Left forelimb (tissue), 1 donor: ENCODE data around the gene CHRNA5.
"Not testable (repeated sequence)": the region's sequence is repeated elsewhere in the genome, so short reads cannot be mapped to it uniquely, and the experiment has no call there.

Source experiments
- DNase-seq: peaks from one replicate; pipeline ENCODE4 v3.0.0-alpha.2; 2018; ENCODE audit warnings: low spot score

CHRNA5 gene

DNA sequence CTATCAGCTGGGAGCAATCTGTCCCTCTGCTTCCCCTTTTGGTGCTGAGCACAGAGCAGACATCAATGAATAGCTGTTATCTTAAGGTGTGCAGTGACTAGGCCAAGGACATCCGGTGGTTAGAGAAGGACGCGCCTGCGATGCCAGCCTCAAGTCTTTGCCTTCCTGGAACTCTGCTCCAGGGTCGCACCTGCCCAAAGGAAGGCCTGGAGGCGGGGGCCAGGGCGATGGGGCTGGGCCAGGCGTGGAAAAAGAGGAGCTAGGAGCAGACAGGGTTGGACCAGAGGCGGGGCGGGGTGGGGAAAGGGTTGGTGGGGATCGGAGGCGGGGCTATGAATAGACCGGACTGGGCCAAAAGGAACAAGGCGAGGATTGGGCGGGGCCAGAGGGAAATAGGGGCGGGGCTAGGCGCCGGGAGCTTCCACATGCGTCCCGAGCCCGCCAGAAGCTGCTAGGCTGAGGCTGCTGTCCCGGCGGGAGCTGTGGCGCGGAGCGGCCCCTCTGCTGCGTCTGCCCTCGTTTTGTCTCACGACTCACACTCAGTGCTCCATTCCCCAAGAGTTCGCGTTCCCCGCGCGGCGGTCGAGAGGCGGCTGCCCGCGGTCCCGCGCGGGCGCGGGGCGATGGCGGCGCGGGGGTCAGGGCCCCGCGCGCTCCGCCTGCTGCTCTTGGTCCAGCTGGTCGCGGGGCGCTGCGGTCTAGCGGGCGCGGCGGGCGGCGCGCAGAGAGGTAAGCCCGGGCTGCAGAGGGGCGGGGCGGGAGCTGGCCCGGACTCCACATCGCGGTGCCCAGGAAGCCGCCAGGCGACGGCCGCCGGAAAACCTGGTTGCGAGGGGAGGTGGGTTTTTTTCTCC, at the start of gene CHRNA5:
CHRNA5 (plus strand) TSS at position 424 of the 854 bp plus-strand sequence; CDS start at position 624, 200 bp downstream.
- peak; percentile 87 for DNase-seq

DNA sequence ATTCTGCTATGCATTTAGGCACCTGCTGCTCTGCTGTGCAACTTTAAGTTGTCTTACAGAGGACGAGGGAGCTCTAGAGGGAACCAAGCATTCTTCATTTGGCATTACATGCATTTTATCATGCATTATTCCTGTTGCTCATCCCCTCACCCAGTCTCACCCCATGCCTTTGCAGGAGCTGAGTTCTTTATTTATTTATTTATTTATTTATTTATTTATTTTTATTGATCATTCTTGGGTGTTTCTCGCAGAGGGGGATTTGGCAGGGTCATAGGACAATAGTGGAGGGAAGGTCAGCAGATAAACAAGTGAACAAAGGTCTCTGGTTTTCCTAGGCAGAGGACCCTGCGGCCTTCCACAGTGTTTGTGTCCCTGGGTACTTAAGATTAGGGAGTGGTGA, 45.3 kb upstream of the CHRNA5 start:
- DNase-seq, result not testable (repeated sequence)

DNA sequence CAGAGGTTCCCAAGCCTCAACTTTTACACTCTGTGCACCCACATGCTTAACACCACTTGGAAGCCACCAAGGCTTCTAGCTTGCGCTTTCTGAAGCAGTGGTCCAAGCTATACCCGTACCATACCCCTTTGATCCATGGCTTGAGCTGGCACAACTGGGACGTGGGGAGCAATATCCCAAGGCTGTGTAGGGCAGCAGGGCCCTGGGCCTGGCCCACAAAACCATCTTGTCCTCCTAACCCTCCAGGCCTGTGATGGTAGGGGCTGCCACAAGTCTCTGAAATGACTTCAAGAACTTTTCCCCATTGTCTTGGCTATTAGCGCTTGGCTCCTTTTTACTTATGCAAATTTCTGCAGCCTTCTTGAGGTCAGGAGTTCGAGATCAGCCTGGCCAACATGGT, 41.1 kb upstream of the CHRNA5 start:
- DNase-seq, result no peak

DNA sequence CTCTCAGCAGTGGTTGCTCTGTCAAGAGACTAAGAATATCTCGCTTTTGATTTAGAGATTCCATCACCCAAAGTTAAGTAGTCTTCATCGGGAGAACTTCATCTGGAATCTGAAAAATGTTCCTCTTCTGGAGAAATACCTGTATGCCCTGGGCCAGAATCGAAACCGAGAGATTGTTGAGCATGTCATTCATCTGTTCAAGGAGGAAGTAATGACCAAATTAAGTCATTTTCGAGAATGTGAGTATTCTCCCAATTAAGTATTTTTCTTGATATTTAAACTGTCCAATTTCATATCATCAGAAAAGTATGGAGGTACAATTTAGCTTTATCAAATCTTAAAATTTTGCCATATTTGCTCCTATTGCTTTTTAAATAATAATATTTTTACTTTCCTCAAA, 38.0 kb upstream of the CHRNA5 start:
- no peak for DNase-seq

DNA sequence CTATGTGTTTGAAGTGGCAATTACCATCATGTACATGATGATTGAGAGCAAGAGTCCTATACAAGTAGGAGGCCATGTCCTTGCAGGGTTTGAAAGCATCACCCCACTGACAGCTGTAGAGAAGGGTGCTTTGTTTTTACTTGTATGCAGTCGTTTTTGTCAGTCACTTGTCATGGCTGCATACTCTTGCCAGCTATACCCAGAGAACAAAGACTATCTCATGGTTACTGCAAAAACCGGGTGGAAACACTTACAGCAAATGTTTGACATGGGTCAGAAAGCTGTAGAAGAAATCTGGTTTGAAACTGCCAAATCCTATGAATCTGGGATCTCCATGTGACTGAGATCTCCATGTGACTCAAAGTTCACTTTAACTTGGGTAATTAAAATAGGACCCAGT, 32.0 kb upstream of the CHRNA5 start:
- no peak for DNase-seq

DNA sequence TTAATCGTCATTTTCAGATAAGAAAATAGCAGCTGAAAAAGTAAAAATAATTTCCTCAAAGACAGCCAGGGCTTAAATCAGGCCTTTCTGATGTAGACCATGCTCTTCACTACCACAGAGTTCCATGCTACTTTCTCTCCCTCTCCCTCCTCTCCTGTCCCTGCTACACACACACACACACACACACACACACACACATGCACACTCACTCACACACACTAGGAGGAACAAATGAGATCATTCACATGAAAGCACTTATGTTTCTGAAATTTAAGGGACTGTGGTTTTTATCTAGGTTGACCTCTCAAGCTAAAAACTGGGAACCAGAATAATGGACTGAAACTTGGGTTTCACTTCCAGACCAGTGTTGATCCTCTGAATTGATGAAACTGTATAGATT, 29.2 kb upstream of the CHRNA5 start:
- no peak for DNase-seq

GRCh38 chr15:78537266-78537905, 27.9 kb upstream of the CHRNA5 start:
- no peak for DNase-seq

GRCh38 chr15:78538358-78538757, 27.0 kb upstream of the CHRNA5 start:
- DNase-seq, result no peak

GRCh38 chr15:78539464-78540140, 25.7 kb upstream of the CHRNA5 start:
- not testable (repeated sequence) for DNase-seq

DNA sequence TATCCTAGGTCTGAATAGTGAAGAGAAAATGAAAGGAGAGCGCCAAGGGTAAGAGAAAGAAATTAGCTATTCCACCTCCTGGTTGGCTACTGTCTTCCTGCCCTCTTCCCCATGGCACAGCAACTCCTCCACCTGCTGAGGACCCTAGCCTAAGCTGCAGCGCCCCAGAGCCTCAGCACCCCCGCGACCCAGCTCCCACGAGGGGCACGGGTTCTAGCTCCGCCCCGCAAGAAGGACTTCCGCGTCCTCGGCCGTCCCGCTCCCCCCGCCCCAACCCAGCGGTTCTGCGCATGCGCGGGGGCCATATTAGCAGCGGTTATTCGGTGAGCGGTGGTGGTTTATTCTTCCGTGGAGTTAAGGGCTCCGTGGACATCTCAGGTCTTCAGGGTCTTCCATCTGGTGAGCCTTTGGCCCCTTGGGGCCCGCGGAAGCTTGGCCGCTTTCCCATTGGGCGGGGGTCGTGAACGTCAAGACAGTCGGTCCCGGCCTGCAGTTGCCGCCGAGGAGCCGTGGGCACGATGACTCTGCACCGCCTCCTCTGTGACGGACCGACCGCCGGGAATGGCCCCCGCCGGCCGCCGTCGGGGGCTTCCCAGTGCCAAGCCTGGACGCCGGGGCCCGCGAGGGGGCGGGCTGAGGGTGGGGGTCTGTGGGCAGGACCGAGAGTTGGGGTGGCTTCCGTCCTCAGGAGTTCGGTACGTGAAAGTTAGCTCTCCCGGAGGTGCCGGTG, 25.0 kb upstream of the CHRNA5 start, which contains the start of gene PSMA4:
PSMA4 (plus strand) TSS at position 304 of the 730 bp plus-strand sequence. CDS start 1,484 bp downstream, outside the sequence.
- DNase-seq, result peak; percentile 97

- DNase-seq, result no peak
These were observed 24.2 kb upstream of the CHRNA5 start for GRCh38 chr15:78540871-78541743.

GRCh38 chr15:78541744-78542034, 23.6 kb upstream of the CHRNA5 start:
- DNase-seq, result no peak

GRCh38 chr15:78542647-78543046, 22.7 kb upstream of the CHRNA5 start:
- DNase-seq, result no peak

DNA sequence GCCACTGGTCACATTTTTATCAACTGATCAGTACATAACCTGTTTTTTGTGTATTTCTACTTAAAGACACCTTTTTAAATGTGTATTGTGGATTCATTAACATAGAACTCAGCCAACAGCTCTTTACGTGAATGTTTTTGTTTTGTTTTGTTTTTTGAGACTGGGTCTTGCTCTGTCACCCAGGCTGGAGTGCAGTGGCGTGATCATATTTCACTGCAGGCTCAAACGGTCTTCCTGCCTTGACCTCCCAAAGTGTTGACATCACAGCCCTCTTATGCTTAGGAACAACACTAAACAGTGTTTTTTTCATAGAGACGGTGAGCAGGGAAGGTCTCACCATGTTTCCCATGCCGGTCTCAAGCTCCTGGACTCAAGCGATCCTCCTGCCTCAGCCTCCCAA, 15.1 kb upstream of the CHRNA5 start:
- no peak for DNase-seq

GRCh38 chr15:78550815-78551214, 14.5 kb upstream of the CHRNA5 start:
- no peak for DNase-seq

- DNase-seq, result no peak
These were observed 13.4 kb upstream of the CHRNA5 start for GRCh38 chr15:78551902-78552301.

GRCh38 chr15:78552597-78552996, 12.7 kb upstream of the CHRNA5 start:
- DNase-seq, result no peak

- not testable (repeated sequence) for DNase-seq
These were observed 5.1 kb upstream of the CHRNA5 start for GRCh38 chr15:78560201-78560600.

DNA sequence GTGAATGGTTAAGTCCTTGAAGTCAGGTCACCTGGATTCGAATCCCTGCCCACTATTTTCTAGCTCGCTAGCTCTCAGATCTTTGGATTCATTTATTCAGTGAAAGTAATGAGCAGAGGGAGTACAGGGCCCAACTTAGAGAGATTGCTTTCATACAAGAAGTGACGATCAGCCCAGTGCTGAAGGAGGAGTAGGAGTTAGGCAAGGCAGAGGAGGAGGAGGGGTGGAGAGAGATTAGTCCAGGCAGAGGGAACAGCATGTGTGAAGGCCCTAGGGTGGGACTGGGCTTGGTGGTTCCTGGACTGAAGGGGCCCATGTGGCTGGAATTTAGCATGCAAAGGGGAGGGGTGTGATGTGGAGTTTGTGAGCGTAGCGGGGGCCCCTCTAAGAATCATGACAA, 3.8 kb upstream of the CHRNA5 start:
- no peak for DNase-seq

- no peak for DNase-seq
These were observed 2.2 kb upstream of the CHRNA5 start for GRCh38 chr15:78563092-78563491.

- DNase-seq, result no peak
These were observed 600 bp upstream of the CHRNA5 start for GRCh38 chr15:78564743-78565096.
